Esophagus squamous epithelium (tissue), 4 donors: ENCODE data around the gene DAPK1.

Source experiments
- CTCF ChIP-seq, 6 experiments: fragments of 450-650 bp in 4 of 6; fragments of 200-600 bp in 2 of 6; sonication (generic) in 2 of 6; IDR thresholded peaks; one replicate each; pipeline ENCODE4 v1.5.1; 2016 to 2019; ENCODE audit warnings: antibody characterized with exemption in 6 of 6, mild to moderate bottlenecking in 4 of 6, moderate library complexity in 4 of 6
- POLR2A ChIP-seq, 4 donors: fragments of 450-650 bp; IDR thresholded peaks; one replicate each; pipeline ENCODE4 v1.6.1; 2017; ENCODE audit warnings: antibody characterized with exemption in 4 of 4, mild to moderate bottlenecking in 4 of 4, moderate library complexity in 3 of 4

DNA sequence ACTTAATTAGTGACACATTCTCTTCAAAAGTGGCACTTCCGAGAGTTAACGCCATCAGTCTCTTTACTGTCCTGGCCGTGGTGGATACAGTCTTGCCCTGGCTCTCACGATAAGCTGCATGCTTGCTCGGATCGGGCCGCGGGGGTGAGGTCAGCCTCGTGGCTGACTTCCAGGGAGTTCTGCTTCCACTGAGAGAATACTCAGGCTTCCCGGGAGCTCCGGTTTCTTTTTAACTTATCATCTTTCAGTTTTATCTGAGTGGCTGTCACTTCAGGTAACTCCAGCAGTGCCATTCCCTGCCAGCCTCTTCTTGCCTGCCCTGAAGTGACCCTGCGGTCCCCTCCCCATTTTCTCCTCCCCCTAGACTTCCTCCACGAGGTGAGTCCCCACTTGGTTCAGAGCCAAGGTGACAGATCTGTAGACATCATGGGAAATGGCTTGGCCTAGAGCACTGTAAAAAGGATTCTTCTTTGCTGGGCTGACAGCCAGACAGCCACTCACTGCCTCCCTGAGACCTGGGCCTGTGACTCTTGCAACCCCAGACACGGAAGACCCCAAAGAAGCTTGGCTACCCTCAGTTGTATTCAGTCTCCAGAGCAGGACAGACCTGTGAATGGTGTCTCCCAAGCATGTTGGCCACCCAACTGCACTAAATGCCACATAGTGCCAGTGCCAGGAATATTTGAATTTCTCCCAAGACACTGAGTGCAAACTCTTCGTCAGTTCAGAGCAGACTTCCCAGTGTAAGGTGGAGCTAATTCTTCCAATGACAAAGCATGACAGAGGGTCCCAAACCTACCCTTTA, 95.1 kb downstream of the DAPK1 start:
- TF ChIP-seq CTCF (IDR thresholded peaks at IDR 0.05) = no peak
- TF ChIP-seq POLR2A (IDR thresholded peaks at IDR 0.05) = no peak
